Embryonic facial prominence (tissue), 1 donor: Measurements from ENCODE around the gene MPND.

Experiments
- DNase-seq: peaks from one replicate; pipeline ENCODE4 v3.0.0-alpha.2; 2016; ENCODE audit errors: extremely low spot score

The MPND gene

DNA sequence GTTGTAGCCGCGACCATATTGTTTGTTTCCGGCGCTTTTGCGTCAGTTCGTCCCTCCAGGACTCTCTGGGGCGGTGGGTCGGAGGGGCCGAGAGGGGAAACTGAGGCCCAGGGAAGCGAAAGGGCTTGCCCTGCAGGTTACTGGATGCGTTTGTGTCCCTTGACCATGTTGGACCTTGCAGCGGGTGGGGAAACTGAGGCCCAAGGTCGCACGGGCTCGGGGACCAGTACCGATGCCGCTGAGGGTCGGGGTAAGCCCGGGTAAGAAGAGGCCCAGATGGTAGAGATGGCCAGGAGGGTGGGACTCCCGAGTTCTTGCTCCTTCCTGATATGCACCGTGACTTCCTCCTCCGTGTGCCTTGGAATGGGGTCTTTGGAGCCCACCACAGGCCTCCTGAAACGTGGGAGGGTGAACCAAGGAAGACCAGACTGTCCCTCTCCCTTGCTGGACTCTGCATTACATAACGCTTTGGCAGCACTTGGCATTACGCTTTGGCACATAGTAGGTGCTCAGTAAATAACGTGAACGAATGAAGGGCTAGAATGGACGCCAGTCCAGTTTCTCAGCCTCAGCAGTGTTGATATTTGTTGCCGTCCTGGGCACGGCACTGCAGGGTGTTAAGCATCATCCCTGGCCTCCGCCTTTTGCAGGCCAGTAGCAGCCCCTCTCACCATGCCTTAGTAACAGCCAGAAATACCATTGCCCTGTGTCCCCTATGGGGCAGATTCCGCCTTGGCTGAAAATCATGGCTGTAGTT is 59.8 kb downstream of the MPND start:
- DNase-seq: no peak

DNA sequence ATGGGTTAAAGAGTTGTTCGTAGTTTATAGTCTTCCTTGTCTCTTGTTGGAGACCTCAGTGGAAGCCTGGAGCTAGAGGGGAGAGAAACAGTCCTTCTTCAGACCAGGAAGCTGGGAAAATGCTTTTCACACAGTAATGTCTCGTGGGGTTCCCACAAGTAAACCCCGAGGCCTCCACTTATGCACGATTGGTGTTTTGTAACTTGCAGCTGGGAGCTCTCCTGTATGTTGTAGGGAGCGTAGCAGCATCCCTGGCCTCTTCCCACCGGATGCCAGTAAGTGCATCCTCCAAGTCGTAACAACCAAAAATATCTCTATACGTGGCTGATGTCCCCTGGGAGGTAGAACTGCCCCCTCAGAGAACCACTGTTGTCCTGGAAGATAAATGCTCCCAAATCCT is 62.6 kb downstream of the MPND start:
- no peak for DNase-seq

DNA sequence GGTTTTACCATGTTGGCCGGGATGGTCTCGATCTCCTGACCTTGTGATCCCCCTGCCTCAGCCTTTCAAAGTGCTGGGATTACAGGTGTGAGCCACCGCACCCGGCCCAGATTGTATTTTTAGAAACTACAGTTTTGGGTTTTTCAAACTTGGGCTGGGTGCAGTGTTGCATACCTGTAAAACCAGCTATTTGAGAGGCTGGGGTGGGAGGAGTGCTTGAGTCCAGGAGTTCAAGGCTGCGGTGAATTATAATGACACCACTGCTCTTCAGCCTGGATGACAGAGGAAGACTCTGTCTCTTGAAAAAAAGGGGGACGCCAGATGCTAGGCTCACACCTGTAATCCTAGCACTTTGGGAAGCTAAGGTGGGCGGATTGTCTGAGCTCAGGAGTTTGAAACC is 63.3 kb downstream of the MPND start:
- no peak for DNase-seq

DNA sequence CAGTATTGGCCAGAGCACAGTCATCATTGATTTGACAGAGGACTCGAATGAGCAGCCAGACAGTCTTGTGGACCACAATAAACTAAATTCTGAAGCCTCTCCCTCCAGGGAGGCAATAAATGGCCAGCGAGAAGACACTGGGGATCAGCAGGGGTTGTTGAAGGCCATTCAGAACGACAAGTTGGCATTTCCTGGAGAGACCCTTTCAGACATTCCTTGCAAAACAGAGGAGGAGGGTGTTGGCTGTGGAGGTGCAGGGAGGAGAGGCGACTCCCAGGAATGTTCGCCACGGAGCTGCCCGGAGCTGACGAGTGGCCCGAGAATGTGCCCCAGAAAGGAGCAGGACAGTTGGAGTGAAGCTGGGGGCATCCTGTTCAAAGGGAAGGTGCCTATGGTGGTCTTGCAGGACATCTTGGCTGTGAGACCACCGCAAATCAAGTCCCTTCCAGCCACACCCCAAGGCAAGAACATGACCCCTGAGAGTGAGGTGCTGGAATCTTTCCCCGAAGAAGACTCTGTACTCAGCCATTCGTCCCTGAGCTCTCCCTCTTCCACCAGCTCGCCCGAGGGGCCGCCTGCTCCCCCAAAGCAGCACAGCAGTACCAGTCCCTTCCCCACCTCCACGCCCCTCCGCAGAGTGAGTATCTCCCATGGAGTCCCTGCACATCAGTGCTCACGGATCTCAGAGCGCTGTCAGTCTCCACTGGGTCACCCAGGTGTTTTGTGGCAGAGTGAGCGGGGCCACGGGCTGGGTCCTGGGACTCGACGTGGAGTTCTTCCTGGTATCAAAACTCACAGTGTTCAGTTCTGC is 66.0 kb downstream of the MPND start:
- DNase-seq: no peak
